NCI-H1048 (cell line): ENCODE data around the gene OR2B2.
"Not testable (repeated sequence)": the region's sequence is repeated elsewhere in the genome, so short reads cannot be mapped to it uniquely, and the experiment has no call there.

Experiments used
- DNase-seq: peaks from one replicate; lab custom pipeline; 2025; lab: John Stamatoyannopoulos, UW

OR2B2 gene

DNA sequence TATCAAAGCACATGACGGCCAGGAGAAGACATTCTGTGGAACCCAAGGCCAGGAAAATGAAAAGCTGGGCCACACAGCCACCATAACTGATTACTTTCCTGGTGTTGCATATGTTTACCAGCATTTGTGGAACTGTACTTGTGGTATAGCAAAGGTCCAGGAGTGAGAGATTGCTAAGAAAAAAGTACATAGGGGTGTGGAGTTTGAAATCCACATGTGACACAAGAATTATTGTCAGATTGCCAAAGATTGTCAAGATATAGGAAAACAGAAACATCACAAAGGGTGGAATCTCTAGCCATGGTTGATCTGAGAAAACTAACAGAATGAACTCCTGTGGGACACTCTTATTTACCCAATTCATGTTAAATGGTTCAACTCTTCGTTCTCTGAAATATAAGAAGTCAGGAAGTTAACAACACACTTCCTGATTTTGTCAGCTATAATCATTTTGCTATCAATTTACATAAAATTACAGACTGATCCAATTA lies at the start of gene OR2B2:
Gene OR2B2, minus strand, starts transcription at position 441 of the 491 bp plus-strand sequence. Its CDS starts 77 bp downstream, at position 364.
- DNase-seq = no peak

DNA sequence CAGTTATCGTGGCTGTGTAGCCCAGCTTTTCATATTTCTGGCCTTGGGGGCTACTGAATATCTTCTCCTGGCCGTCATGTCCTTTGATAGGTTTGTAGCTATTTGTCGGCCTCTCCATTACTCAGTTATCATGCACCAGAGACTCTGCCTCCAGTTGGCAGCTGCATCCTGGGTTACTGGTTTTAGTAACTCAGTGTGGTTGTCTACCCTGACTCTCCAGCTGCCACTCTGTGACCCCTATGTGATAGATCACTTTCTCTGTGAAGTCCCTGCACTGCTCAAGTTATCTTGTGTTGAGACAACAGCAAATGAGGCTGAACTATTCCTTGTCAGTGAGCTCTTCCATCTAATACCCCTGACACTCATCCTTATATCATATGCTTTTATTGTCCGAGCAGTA lies 45.3 kb upstream of the OR2B2 start:
- no peak for DNase-seq

DNA sequence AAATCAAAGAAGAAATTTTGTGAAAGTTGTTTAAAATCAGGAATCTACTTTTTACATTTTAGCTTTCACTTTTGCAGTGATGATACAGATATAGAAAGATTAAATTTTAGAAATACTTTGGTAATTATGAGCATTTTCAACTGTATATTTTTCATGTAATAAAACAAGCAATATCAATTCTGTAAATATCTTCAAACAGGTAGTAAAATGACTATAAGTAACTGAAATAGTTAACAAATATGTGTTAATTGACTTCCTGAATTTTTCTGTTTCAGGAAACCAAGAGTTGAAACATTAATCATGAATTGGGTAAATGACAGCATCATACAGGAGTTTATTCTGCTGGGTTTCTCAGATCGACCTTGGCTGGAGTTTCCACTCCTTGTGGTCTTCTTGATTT lies 44.7 kb upstream of the OR2B2 start, which contains the start of gene OR2B6:
Gene OR2B6, plus strand, starts transcription at position 301 of the 400 bp plus-strand sequence. Its CDS starts 0 bp downstream, at position 301.
- no peak for DNase-seq

DNA sequence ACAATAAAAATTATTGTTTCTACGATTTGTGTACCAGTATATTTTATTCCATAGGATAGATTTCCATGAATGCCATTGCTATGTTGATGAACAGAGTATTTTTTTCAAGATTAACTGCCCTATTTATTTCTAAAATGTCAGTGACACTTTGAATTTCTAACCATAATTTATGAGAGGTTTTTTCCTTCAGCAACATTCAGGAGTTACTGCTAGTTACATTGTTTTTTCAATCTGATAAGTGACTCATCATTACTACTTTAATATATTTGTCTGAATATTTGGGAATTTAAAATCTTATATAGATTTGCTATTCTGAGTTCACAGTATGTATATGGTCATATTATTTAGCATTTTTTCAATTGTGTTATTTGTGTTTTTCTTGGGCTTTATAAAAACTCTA lies 38.8 kb upstream of the OR2B2 start:
- no peak for DNase-seq

DNA sequence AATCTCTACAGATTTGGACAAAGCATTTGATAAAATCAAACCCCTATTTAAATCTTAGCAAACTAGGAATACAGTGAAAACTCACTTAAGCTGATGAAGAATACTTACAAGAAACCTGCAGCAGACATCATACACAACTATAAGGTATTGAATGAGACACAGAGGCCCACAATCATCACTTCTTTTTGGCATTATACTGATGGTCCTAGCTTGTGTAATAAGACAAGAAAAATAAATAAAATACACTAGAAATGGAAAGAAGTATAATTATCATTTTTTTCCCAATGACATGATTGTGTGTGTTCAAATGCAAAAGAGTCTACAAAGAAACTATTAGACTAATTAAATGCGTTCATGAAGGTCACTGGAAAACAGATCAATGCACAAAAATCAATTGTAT lies 36.0 kb upstream of the OR2B2 start:
- no peak for DNase-seq

DNA sequence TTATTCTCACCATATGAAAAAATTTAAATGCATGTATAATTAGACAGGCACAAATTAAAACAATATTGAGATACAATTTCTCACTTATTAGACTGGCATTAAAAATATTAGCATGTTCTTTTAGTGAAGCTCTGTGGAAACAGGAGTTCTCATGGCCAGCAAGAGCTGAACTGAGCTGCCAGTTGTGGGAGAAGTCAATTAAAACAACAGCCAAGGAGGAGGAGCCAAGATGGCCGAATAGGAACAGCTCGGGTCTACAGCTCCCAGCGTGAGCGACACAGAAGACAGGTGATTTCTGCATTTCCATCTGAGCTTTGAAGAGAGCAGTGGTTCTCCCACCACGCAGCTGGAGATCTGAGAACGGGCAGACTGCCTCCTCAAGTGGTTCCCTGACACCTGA lies 30.9 kb upstream of the OR2B2 start:
- not testable (repeated sequence) for DNase-seq

DNA sequence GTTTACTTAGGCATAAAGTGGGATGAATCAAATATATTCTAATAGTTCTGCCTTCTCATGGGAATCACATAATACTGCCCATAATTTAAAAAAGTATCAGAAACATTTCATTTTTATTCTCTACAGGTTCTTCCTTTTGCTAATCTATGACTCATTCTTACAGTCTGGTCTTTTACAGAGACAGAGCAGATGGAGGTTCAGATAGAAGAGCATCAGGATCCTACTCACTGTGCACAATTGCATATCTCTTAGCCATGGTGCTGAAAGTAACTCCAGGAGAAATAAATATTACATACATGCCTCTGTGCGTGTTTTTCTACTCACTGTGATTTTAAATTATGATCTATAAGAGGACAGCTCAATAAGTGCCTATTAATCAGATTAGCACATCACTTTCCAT lies 28.6 kb upstream of the OR2B2 start:
- DNase-seq = no peak

DNA sequence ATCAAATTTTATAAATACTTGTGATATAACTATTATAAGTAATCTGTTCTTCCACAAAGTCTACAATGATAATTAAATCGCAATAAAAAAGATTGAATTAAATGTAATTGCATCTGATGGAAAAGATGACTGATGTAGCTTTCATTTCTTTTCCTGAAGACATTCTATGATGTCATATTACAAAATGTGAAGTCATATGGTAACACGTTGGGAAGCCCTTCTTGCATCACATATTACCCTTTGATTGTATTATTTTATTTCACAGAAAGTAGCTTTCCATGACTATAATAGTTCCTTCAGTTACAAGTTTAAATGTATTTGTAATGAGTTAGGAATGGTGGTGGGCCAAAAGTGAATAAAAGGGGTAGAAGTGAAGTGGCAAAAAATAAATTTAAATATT lies 19.0 kb upstream of the OR2B2 start:
- no peak for DNase-seq

DNA sequence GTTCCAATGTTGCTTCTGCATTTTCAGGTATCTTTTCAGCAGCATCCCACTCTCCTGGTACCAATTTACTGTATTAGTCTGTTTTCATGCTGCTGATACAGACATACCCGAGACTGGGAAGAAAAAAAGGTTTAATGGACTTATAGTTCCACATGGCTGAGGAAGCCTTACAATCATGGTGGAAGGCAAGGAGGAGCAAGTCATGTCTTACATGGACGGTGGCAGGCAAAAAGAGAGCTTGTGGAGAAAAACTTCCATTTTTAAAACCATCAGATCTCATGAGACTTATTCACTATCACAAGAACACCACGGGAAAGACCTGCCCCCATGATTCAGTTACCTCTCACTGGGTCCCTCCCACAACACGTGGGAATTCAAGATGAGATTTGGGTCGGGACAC lies 17.7 kb upstream of the OR2B2 start:
- DNase-seq = not testable (repeated sequence)

DNA sequence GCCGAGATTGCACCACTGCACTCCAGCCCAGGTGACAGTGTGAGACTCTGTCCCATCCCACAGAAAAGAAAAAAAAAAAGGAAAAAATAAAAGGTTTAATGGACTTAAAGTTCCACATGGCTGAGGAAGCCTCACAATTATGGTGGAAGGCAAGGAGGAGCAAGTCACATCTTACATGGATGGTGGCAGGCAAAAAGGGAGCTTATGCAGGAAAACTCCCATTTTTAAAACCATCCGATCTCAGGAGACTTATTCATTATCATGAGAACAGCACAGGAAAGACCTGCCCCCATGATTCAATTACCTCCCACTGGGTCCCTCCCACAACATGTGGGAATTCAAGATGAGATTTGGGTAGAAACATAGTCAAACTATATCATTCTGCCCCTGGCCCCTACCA lies 15.8 kb upstream of the OR2B2 start:
- DNase-seq = not testable (repeated sequence)

DNA sequence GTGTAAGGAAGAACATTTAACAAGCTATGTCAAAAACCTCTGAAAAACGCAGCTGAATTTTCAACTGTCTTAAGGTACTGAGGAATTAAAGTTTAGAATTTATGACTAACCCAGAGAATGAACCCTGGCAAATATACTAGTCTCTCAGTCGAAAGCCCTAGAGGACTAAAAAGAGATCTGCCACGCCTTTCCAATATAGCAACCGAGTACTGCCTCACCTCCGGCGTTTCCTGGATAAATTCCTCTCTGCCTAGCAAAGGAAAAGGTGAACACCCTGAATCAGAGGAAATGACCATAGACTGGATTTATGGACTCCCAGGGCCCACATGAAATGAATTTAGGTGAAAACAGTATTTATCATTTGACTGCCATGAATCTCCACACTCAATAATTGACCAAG lies 12.0 kb upstream of the OR2B2 start:
- no peak for DNase-seq

DNA sequence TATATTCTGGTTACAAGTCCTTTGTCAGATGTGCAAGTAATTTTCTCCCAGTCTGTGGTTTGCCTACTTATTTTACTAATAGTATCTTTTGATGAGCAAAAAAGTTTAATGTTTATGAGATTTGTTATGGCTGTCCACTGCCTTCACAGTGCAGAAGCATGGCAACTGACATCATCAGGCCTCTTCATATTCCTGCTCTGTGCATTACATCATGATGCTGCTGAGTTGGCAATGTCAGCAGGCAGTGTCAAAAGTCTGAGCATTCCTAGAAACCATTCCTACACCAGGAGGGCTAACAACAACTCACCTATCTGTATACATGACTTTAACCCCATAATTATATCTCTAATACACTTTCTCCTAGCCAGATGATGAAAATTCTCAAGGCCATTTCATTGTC lies 10.8 kb upstream of the OR2B2 start:
- no peak for DNase-seq

DNA sequence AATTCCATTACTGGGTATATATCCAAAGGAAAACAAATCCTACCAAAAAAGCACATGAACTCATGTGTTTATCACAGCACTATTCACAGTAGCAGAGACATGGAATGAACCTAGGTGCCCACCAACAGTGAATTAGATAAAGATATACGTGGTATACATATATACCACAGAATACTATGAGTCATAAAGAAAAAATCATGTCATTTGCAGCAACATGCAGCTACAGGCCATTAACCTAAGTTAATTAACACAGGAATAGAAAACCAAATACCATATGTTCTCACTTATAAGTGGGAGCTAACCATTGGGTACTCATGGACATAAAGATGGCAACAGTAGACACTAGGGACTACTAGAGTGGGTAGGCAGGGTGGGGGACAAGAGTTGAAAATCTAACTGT lies 4.2 kb downstream of the OR2B2 start:
- DNase-seq = no peak

DNA sequence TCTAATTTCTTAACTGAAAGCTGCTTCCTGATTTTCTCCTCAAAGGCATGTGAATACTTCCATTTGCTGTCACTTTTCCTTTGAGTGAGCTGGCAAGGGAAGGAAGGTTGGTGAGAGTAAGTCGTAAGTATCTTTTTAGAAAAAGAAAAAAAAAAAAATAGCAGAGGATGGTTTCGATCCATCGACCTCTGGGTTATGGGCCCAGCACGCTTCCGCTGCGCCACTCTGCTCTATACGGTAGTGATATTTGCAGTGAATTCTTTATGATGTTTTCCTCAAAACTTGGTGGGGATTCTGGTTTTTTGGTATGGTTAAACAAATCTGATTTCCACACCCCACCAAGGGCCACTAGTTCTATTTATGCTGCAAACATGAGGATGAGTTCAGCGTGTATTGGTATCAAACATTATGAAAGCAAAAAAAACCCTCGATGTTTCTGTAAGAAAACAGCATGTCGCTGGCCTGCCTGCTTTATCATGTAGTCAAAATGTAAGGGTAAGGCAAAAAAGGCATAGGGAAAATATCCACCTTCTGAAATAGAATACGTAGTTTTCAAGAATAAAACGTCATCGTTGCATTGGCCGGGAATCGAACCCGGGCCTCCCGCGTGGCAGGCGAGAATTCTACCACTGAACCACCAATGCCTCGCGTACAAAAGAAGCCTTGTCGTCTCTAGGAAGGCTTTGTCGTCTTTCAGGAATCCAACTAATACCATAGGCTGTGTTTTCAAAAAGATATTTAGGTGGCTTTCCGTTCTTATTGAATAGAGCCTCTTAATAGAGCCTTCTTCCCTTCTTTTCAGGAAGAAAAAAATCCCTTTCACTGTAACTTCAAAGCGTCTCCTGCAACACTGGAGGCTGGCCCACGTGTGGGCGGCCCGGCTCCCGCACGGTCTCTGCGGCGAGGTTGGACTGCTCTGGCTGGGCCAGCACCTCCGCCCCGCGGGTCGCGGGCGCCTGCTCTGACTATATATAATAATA lies 9.6 kb downstream of the OR2B2 start:
- peak; percentile 26 for DNase-seq

DNA sequence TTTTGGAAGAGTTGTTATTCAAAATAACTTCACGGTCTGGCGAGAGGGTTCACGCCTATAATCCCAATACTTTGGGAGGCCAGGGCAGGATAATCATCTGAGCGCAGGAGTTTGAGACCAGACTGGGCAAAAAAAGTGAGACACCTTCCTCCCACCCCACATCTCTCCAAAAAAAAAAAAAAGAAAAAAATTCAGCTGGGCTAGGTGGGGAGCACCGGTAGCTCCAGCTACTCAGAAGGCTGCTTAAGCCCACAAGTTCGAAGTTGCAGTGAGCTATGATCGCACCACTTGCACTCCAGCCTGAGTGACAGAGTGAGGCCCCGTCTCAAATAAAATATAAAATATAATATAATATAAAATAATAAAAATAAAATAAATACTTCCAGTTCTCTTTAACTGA lies 10.4 kb downstream of the OR2B2 start:
- no peak for DNase-seq

DNA sequence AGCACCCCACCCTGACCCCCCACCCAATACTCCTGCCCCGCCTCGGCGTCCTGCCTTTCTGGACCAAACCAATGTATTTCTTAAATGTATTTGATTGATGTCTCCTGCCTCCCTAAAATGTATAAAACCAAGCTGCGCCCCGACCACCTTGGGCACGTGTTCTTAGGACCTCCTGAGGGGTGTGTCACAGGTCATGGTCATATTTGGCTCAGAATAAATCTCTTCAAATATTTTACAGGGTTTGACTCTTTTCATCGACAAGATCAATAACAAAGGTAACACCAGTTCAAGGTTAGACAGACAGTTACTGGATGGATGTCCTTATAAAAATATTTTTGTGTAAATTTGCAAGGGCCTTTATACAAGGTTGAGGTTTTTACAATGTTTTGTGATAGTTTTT lies 12.0 kb downstream of the OR2B2 start:
- DNase-seq = not testable (repeated sequence)

DNA sequence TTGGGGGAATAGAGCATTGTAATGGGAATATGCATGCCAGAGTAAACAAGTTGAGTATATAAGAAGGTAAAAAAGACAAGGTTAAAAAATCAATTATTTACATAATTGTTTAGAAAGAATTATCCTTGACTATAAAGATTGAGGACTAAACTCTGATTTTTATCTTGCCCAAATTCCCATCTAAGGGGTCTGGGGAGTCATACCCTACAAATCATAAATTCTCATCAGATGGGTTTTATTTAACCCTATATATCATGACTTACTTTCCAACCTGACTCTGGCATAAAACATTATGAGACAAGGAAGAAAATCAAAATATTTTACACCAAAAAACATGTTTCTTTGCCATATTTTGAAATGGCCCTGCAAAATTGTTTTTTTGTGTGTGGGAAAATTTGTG lies 12.7 kb downstream of the OR2B2 start:
- no peak for DNase-seq

DNA sequence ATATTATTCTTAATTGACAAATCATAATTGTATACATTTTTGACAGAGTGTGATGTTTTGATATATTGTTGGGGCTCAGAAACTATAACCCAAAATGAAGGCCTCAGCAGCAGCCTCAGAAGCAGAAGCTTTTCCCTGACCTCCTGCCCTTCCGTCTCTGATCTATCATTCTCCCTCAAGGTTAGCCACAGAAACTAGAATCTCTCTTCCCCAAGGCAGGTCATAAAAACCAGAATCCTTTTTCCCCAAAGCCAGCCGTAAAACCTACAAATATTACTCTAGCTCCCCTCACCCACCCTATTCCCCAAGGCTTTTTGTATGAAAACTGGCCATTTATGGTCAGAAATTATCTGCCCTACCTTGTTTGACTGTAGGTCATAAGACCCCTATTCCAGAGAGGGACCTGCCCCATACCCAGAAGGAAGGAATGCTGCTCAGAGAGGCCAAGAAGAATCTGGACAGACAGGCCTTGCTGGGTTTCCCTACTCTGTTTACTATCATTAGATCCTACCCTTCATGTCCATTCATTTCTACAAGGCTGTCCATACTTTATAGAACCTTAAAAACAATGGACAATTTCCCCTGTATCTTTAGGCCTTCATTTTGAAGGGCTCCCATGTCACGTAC lies 14.5 kb downstream of the OR2B2 start:
- DNase-seq = no peak

DNA sequence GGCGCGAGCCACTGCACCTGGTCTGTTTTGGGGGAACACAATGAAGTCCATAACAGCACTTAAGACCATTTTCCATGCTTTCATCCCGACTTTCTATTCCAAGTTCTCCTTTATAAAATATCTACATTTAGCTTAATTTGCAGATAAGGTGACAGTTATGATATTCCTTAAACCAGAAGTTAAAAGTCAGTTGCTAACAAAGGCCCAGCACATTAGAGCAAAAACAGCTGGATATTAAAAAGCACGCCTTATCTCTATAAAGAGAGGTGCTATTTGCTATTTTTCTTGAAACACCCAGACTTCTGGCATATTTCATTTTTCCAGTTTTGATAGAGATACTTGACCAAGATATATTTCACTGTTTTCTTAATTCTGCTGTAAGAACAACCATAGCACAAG lies 15.8 kb downstream of the OR2B2 start:
- DNase-seq = no peak

DNA sequence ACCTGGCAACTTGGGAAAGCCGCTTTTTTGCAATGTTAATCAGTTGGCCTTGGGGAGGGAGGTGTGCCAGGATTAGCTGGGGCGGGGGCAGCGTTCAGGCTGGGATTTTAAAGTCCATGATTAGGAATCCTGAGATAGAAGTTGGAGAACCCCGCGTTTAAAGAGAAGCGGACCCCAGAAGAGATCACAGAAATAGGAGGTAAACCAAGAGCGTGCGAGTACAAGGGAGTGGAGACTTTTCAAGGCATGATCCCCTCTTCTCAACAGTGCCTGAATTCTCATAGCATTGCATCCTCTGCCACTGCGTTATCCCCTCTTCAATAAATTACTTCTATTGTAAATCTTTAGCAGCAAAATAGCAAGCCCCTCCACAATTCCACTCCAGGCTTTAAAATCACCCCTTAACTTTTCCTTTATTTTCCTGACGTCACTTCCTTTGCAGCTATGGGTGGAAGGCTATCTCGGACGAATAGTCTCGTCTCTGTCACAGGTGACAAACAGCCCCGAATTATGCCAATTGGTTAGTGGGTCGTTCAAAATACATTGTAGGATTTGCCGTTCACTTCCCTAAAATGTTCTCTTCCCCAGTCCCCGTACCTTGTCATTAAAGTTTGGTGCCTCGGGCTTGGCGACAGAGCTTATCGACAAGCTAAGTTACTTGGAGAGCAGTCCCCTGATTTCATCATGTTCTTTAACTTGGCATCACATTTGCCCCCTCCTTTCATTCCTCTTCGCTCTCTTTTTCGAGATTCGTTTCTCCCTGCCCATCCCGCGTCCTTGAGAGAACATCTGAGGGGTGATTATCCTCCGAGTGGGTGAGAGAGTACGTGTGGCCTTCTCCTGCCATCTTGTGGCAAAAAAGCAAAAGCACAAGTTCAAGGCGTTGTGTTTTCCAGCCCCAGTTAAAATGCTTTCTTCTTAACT lies 17.1 kb downstream of the OR2B2 start:
- peak; percentile 72 for DNase-seq

DNA sequence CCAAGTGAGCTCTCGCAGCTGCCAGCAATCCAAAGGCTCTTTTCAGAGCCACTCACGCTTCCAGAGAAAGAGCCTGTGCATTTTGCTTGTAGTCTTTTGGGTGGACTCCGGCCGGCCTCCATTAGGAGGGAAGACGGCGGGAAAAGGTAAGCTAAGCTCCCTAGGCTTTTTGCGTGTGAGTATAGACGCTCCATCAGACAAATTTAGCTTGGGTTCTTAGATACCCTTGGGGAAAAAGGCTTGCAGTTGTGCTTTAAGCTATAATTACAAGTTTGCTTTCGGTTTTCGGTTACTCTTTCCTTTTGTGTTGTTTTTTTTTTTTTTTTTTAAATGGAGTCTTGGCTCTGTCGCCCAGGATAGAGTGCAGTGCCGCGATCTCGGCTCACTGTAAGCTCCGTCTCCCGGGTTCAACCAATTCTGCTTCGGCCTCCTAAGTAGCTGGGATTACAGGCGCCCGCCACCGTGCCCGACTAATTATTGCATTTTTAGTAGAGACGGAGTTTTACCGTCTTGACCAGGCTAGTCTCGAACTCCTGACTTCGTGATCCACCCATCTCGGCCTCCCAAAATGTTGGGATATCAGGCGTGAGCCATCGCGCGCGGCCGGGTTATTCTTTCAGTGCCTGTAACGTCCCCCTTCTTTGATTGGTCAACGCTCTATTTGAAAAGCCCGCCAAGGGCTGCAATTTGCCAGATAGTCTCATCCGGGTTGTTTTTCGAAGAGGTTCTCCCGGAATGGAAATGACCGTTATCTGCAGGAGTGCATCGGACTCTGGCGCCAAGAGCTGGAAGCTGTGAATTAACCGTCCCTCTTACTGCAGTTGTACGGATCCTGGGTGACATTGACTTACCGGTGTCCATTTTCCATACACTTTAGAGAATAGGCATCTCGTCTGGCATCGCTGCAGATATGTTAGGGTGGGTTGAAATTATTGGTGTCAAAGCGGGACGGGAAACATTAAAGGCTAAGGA lies 18.1 kb downstream of the OR2B2 start:
- DNase-seq = peak; percentile 93
